HG03571 (cell line): Measurements from ENCODE around the gene ABL1.
"Not testable (repeated sequence)": the region's sequence is repeated elsewhere in the genome, so short reads cannot be mapped to it uniquely, and the experiment has no call there.

Experiments used
- ATAC-seq: cut with Tn5 transposase; IDR thresholded peaks from one replicate; pipeline ENCODE4 v1.9.1; 2021; ENCODE audit not compliant: unreplicated experiment

The ABL1 gene

DNA sequence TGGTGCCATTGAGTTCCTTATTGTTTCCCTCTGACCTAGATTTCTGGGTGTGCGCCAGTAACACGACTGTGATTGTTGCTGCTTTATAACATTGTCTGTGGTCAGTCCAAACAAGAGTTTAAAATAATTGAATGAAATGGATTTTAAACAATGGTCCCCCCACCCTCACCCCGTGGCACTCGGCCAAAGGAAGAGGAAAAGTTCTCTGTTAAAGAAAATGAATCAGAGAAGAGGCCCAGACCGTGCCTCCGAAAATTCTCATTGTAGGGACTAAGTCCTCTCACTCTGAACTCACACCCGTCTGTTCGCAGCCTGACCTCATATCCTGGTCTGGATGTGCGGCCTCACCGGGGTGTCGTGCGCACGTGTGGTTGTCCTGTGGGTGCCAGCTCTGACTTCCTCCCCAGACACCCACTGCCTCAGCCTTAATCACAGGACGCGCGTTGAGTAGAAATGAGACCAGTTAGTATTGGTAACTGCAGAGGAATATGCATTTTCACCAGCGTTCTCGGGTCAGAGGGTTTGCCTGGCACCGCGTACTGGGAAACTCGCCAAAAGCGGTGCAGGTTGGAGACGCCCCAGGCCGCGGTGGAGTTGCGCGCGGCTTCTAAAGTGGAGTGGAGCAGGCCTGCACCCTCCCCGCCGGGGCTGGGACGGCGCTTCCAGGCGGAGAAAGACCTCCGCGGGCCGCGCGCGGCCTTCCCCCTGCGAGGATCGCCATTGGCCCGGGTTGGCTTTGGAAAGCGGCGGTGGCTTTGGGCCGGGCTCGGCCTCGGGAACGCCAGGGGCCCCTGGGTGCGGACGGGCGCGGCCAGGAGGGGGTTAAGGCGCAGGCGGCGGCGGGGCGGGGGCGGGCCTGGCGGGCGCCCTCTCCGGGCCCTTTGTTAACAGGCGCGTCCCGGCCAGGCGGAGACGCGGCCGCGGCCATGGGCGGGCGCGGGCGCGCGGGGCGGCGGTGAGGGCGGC lies at the start of gene ABL1:
TSS of gene ABL1 (plus strand) at position 884 of the 966 bp plus-strand sequence. CDS start 193 bp downstream, outside the sequence.
- peak; percentile 56 for ATAC-seq

DNA sequence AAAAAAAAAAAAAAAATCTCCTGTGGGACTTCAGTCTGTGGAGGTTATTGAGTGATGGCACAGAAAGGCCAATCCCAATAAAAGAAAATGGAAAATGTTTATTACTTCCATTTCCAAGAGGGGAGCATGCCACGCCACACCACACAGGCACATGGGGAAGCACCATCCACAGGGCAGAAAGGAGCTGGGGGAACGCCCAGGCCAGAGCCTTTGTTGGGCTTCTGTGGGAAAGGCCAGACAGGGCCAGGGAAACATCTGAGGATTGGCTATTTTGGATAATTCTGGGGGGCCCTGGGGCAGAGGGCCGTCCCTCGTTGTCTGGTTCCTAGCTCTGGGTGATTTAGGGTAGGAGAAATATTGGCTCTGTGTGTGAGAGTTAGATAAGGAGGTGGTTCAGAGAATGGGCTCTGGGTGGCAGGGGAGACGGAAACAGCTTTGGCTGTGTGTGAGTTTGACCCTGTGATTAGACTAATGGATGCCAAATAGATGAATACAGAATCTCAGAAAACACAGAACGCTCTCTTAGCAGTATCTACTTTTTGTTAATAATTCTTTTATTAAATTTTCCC lies 49.0 kb upstream of the ABL1 start:
- ATAC-seq = no peak

DNA sequence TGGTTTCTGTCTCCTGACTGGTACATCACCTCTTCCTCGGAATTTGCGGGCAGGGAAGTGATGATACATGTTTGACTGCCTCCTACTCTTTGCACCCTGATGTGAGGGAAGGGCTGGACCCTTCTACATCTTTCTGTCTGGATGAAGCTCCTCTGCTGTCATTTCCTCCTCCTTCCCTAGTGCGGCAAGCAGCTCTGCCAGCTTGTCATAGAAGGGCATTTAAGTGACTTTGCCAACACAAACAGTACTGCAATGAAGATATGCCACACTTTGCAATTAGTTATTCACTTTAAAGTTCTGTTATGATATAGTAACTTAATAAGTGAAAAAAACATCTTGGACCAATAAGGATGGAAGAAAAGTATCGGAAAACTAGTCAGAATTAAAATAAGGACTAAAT lies 48.5 kb upstream of the ABL1 start:
- ATAC-seq = no peak

- ATAC-seq = no peak
These were observed 45.0 kb upstream of the ABL1 start for GRCh38 chr9:130789747-130790672.

GRCh38 chr9:130791303-130791894 lies 43.7 kb upstream of the ABL1 start:
- no peak for ATAC-seq

DNA sequence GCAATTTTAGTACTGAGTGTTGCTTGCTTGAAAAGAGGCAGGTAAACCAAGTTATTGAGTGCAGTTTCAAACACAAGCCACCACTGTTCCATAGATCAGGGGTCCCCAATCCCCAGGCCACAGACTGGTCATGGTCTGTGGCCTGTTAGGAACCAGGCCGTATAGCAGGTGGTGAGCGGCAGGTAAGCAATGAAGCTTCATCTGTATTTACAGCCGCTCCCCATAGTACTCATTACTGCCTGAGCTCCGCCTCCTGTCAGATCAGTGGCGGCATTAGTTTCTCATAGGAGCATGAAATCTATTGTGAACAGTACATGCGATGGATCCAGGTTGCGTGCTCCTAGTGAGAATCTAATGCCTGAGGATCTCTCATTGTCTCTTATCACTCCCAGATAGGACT lies 41.5 kb upstream of the ABL1 start:
- ATAC-seq = no peak

GRCh38 chr9:130794021-130794420 lies 41.0 kb upstream of the ABL1 start:
- ATAC-seq = not testable (repeated sequence)

DNA sequence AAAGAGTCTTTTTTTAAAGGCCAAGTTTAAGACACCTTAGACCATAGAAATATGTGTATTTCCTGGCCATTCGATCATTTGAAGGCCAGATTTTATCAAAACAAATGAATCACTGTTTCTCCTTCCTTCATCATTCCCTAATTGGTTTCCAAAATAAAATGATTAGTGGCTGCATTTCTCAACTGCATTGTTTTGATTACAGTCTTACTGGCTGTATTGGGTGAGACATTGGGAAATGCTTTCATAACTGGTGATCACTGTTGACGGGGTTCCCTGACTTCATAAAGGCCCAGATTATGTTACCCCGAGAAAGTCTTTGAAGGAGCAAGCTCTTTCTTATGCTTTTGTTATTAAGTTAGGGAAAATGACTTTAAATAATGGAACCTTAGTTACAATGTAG lies 40.6 kb upstream of the ABL1 start:
- not testable (repeated sequence) for ATAC-seq

DNA sequence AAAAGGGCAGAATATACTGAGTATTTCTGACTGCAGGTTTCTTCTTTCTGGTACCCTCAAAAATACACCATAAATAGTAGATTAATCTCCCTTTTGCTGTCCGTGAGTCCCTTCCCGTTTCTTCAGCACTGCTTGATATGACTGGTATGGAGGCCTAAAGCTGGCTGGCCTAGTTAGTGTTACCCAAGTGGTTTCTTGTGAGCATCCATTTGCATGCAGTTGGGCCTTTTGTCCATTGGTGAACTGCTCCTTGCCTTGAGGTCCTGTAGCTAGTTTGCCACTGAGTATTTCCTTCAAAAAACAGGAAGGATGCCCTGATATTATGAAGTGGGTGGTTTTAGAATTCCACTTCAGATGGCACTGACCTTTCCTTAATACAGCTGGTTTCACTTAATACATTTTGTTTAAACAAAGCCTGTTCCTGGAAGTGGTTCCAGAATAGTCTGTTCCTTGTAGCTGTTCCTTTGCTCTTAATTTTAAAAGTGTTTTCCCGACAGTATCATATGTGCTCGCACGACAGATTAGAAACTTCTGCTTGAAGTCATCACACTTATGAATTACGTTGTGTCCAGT lies 40.0 kb upstream of the ABL1 start:
- ATAC-seq = no peak

GRCh38 chr9:130803116-130803515 lies 31.9 kb upstream of the ABL1 start:
- ATAC-seq = not testable (repeated sequence)

DNA sequence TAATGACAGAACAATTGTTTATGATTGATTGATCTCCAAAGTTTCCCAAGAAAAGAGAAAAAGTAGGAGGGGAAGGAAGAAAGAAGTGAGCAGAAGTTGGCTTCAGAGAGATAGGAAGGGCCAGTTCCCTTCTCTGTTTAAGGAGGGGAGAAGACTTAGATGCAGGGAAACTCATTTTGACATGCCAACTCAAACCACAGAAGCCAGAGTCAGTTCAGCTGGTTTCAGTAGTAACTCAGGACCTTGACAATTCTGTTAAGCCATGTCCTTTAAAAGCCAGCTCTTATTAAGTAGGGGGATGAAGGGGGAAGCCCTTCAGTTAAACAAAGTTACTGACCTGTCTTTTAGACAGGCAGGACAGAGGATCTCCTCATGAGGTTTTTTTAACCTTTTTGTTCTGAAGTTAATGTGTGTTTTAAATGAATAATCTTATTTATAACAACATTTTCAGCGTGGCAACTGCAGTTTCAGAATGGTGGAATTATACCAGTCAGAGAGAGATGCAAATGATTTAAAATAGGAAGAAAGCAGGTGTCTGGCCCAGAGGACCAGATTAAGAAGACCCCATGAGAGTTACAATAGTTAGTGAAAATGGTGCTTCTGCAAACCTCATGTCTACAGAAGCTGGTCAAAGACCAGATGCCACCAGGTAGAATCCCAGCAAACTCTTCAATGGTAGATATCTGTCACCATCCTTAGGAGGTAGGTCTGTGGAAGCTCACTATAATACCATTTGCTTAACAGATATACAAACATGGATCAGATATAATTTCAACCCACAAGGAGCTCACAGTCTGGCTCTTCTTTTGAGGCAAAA lies 29.3 kb upstream of the ABL1 start:
- ATAC-seq = no peak

DNA sequence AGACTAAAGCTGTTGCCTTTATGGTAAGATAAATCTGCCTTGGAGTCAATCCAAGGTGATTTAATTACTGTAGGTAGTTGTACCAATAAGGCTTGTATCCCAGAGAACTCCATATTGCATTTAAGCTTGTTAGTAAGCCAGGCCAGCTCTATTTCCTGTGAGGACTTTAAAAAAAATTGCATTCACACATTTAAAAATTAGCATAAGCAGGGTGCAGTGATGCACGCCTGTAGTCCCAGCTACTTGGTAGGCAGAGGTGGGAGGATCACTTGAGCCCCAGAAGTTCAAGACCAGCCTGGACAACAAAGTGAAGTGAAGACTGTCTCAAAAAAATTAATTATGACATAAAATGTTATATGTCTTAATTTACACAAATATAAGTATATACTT lies 28.7 kb upstream of the ABL1 start:
- no peak for ATAC-seq

DNA sequence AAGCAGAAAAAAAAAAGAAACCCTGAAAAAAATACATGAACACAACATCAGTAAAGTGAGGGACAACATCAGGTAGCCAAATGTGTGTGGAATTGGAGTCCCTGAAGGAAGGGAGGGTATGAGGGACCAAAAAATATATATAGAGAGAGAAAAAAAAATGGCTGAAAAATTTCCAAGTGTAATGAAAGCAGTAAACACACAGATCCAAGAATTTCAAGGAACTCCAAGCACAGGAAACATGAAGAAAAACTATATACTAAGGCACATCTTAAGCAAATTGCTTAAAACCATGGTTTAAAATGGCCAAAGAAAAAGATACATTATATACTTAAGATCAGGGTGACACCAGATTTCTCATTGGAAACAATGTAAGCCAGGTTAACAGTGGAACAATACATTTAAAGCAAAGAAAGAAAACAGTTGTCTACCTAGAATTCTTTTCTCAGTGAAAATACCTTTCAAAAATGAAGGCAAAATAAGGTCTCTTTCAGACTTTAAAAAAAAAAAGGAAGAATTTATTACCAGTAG lies 24.4 kb upstream of the ABL1 start:
- no peak for ATAC-seq

DNA sequence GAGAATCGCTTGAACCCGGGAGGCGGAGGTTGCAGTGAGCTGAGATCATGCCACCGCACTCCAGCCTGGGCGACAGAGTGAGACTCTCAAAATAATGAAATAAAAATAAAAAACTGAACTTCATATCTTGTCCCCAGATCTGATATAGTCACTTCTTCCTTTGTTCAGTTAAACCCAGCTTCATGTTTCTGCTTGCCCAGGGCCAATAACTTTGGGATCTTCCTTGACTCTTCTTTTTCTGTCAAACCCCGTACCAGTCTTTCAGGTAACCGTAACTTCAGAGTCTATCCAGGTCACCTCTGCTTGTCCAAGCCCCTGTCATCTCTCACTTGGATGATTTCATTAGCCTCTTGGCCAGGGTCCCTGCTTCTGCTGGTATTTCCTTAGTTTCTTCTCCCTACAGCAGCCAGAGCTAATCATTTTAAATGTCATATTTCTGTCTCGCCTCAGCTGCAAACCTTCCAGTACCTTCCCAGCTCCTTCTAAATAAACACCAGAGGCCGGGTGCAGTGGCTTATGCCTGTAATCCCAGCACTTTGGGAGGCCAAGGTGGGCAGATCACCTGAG lies 19.7 kb upstream of the ABL1 start:
- no peak for ATAC-seq

DNA sequence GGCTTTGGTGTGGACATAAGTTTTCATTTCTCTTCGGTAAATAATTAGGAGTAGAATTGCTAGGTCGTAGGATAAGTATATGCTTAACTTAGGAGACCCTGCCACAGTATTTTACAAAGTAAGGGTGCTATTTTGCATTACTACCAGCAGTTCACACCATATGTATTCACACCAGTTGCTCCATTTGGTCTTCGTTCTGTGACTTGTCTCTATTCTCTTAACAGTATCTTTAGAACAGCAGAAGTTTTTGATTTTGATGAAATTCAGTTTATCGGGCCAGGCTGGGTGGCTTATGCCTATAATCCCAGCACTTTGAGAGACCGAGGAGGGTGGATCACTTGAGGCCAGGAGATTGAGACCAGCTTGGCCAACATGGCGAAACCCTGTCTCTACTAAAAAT lies 17.1 kb upstream of the ABL1 start:
- ATAC-seq = no peak

DNA sequence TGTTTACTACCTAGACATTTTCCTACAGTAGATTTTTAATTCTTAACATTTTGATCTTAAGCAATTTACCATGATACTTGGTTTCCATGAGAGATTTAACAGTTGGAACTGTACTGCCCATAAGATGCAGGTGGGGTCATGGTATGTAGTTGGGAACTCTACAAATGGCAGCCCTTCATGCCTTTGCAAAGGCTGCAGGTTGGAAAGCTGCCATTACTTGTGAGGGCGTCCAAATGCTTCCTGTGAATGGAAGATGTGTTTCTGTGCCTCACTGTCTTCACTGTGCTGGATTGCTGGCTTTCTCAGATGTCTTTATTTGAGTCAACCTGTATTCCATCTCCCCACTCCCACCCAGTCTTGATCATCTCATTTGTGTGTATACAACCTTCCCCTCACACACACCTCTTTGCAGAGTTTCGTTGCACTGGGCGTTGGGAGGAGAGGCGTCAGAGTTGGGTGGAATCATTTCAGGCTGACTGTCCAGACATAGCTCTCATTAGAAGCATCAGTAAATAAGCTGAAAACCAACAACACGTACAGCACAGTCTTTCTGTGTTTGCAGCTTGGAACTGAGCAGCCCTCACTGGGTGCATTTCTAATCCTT lies 14.8 kb upstream of the ABL1 start:
- ATAC-seq = no peak

- ATAC-seq = no peak
These were observed 11.6 kb upstream of the ABL1 start for GRCh38 chr9:130823435-130823834.

DNA sequence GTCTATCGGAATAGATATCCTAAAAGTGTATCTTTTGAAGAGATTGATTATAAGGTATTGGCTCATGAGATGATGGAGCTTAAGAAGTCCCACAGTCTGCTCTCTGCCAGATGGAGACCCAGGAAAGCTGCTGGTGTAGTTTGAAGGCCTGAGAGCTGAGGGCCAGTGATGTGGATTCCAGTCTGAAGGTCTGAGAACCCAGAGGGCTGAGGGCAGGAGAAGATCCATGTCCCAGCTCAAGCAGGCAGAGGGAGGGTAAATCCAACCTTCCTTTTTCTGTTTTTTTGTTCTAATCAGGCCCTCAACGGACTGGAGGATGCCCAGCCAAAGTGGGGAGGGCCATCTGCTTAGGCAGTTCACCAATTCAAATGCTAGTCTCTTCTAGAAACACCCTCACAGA lies 11.0 kb upstream of the ABL1 start:
- no peak for ATAC-seq
